ENCODE data around the gene CTAGE9.
A peak's percentile ranks its signal among the peaks of the same experiment; 100 is the strongest.
"Not testable (repeated sequence)": the region's sequence is repeated elsewhere in the genome, so short reads cannot be mapped to it uniquely, and the experiment has no call there.

CTAGE9 gene

DNA sequence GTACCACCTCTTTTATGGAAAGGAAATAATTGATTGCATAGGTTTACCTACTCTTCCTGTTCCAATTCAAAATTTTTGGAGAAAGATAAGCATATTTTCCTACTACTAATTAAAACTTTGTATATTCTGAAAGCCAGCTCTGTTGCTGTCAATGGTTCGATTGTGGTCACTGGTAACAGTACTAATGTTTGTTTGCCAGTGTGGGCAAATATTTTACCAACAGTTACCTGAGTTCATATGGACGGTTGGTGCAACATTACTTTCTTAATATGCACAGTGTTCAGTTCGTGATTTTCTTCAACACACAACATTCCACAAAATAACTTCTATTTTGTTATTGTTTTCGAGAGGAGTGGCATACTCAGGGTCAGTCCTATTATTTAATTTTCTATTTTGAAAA is 17.1 kb upstream of the CTAGE9 start:
- DNase-seq = no peak

DNA sequence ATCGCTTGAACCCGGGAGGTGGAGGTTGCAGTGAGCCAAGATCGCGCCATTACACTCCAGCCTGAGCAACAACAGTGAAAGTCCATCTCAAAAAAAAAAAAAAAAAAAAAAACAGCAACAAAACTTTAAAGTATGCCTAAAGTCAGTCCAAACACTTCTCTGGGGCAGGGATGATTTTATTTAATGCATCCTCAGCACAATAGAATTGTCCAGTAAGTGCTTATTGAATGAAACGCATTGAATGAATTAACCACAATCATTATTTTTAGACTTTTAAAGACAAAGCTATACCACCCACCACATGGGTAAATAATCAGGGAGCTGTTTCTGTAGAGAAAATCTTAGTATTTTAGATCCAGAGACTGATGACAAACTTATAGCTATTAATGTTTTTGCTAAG is 16.6 kb upstream of the CTAGE9 start:
- DNase-seq = no peak

DNA sequence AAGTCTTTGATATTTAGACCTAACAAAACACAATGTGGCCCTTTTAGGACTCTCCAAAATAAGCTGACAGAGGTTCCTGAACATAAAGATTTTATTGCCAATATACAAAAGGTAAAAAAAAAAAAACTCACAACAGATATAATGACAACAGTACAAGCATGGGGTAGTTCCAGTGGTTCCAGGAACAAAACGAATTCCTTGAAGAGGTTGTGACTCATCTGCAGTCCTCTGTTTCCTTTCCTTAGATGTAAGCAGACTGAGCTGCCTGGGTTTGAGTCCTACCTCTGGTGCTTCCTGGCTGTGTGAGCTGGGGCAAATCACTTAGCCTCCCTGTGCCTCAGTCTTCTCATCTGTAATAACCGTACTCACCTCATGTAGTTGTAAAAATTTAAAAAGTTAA is 13.3 kb upstream of the CTAGE9 start:
- no peak for DNase-seq

DNA sequence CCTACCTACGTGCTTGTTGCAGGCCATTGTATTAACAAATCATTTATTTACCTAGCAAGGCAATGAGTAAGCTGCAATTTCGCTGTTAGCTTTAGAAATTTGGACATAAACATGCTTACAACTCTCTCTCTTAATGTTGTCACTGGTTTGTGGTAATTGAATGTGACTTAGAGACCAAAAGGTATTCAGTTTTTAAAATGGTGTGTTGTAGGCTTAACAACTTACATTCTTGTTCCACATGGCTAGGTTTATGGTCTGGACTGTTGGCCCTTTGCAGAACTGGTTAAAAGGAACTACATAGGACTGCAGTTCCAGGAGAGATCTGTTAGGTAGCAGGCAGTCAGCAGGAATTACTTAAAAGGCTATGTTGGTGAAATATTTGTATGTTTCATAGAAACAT is 10.3 kb upstream of the CTAGE9 start:
- DNase-seq = no peak

DNA sequence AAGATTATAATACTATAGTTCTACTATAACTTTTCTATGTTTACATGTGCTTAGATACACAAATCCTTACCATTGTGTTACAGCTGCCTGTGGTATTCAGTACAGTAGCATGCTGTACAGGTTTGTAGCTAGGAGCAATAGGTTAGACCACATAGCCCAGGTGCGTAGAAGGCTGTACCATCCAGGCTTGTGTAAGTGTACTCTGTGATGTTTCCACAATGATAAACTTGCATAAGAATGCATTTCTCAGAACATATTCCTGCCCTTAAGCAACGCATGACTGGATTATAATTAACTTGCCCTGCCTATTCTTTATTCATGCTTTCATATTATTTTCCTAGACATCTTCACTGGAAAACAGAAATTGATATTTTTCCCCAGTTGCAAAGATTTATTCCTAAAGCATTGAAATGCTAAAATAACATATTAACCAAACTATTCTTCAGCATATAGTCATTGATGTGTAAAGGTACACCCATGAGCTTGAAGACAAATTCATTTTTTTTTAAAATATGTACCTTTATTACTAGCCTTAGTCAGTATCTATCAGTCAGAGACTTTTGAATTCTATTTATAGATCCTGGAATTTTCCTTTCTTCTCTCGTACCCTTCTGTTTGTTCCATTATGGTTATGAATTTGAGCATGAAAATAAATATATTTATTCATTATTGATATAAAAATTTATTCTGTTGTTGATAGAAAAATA is 7.2 kb upstream of the CTAGE9 start:
- no peak for DNase-seq

DNA sequence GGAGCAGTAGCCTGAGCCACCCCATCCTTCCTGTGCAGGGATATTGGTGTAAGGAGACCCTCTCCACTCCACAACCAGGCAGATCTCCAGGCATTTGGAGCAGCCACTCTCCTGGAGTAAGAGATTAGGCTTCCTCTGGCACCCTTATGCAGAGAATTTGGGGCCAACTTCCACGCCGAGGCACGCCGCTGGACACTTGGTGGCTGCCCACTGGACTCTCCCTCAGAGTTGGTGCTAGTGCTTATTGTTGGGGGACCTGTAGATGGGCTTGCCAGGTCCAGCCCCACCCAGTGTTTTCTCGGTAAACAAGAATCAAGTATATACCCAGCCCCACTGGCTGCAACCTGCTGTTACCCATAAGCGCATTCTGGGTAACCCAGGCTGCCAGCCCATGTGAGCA is 4.8 kb upstream of the CTAGE9 start:
- not testable (repeated sequence) for DNase-seq

DNA sequence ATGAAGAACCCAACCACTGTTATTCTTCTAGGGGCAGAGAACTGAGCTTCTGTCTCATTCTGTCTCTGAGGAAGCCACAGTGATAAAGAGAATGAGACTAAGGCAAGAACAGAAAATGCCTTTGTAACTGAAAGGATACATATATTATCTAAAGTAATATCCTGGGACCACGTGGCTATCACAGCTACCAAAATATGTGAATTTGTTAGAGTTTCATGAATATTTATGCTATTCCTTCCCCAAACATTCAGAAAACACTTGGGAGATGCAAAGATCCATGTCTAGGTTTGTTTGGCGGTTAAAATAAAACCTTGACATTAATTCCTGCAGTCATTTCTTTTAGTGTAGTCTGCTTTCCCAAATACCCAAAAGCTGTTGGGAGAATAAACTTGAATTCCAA is 6.9 kb downstream of the CTAGE9 start:
- DNase-seq = not testable (repeated sequence)

- DNase-seq = not testable (repeated sequence)
These were observed 10.0 kb downstream of the CTAGE9 start for GRCh38 chr6:131700851-131701250.

DNA sequence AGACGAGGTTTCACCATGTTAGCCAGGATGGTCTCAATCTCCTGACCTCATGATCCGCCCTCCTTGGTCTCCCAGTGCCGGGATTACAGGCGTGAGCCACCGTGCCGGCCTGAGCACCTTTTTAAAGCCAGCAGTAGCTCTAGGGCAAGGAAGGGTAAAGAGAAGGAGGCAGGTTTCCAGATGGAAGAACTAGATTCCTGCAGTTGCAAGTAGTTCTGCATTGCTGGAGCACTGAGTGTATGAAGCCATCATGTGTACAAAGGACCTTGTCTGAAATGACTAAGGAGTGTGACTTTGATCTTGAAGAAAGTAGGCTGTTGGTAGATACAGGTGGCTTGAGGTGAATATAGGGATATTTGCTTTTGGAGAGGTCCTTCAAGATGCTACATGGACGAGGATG is 13.9 kb downstream of the CTAGE9 start:
- DNase-seq = no peak

- DNase-seq = peak; percentile 18
These were observed 15.9 kb downstream of the CTAGE9 start for GRCh38 chr6:131694832-131695426.

GRCh38 chr6:131693384-131693783 is 17.4 kb downstream of the CTAGE9 start:
- DNase-seq = no peak

DNA sequence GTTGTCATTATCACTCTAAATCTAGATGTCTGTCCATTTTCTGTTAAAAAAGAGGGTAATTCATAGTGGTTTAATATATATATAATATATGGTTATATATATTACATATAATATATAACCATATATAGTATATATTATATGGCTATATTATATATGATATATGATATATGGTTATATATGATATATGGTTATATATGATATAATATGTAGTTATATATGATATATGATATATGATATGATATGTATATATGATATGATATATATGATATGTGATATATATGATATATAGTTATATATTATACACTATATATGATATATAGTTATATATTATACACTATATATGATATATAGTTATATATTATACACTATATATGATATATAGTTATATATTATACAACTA is 18.2 kb downstream of the CTAGE9 start:
- no peak for DNase-seq

DNA sequence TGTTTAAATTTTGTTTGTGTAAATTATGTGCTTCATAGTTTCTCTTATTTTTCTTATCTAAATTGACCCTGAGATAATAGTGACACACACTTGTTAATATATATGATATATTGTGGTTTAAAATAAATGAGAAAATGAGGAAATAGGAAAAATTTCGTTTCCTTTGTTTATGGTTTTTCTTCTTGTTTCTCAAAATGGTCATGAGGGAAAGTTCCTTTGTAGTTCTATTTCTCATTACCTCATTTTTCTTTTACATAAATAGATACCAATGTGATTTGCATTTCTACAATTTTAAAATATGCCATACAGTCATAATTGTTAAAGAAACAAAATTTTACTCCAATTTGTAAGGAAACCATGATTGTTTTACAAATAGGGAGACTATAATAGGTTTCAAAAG is 18.8 kb downstream of the CTAGE9 start:
- DNase-seq = no peak

DNA sequence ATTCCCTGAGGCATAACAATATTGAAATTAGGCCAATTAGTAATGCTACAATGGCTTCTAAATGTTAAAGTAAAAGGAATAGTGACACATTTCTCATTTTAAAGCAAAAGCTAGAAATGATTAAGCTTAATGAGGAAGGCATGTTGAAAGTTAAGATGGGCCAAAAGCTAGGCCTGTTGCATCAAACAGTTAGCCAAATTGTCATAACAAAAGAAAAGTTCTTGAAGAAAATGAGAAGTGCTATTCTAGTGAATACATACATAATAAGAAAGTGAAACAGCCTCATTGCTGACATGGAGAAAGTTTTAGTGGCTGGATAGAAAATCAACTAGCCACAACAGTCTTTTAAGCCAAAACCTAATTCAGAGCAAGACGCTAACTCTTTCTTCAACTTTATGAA is 22.5 kb downstream of the CTAGE9 start:
- DNase-seq = no peak

- no peak for DNase-seq
These were observed 23.8 kb downstream of the CTAGE9 start for GRCh38 chr6:131687022-131687421.

GRCh38 chr6:131685266-131685780 is 25.5 kb downstream of the CTAGE9 start:
- DNase-seq = no peak

DNA sequence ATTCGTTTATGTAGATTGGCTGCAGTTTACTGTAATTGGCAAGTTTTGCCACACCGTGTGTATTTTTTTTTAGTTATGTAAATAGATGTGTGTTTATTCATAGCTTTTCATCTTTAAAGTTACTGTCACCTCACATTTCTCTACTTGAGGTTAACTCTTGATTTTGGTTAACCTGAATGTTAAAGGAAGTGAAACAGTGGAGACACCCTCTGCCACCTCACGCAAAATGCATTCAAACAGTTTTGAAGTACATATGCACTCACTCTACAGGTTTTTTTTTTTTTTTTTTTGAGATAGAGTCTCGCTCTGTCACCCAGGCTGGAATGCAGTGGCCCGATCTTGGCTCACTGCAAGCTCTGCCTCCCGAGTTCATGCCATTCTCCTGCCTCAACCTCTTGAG is 27.3 kb downstream of the CTAGE9 start:
- DNase-seq = peak; percentile 20

GRCh38 chr6:131682442-131682841 is 28.4 kb downstream of the CTAGE9 start:
- DNase-seq = no peak

GRCh38 chr6:131681585-131681984 is 29.2 kb downstream of the CTAGE9 start:
- DNase-seq = no peak

DNA sequence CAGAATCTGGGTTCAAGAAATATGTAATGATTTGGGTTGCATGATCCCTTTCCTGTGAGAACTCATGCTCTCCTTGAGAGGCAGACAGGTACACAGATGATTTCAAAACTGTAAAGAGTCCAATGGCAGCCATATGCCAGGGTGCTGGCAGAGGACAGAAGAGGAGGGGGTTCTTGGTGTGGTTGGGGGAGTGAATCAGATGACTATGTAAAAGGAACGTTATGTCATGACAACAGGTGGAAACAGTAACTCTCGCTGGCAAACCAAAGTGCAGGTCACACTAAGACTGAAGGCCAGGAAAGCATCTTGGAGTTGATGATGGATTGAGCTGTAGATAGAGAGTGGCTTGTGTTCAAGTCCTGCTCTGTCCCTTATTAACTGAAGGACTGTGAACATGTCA is 29.9 kb downstream of the CTAGE9 start:
- no peak for DNase-seq

DNA sequence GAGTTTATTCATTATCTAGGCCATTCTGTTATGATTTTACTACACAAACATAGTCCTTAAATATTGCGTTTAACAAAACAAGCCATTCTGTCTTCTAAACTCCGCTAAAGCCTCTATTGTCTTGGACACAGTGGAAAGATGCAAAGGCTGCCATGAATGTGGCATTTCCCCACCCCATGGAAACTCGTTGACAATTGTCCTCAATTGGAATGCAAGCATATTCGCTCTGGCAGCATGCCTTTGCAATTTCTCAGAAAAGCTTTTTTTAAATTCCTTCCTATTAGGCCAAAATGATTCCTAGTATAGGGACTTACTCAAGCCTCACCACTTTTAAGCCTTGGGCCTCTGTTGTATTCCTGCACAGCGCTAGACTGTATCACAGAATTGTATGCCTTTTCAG is 32.4 kb downstream of the CTAGE9 start:
- no peak for DNase-seq

DNA sequence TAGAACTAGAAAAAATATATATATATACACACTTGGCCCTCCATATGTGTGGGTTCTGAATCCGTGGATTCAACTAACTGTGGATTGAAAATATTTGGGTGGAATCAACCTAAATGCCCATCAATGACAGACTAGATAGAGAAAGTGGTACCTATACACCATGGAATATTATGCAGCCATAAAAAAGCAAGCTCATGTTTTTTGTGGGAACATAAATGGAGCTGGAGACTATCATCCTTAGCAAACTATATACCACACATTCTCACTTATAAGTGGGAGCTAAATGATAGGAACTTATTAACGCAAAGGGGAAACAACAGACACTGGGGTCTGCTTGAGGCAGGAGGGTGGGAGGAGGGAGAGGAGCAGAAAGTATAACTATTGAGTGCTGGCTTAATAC is 37.6 kb downstream of the CTAGE9 start:
- no peak for DNase-seq

GRCh38 chr6:131669891-131670290 is 40.9 kb downstream of the CTAGE9 start:
- DNase-seq = no peak

- no peak for DNase-seq
These were observed 47.1 kb downstream of the CTAGE9 start for GRCh38 chr6:131663578-131664165.
